ENCODE measurements around the gene SEL1L2.

DNA sequence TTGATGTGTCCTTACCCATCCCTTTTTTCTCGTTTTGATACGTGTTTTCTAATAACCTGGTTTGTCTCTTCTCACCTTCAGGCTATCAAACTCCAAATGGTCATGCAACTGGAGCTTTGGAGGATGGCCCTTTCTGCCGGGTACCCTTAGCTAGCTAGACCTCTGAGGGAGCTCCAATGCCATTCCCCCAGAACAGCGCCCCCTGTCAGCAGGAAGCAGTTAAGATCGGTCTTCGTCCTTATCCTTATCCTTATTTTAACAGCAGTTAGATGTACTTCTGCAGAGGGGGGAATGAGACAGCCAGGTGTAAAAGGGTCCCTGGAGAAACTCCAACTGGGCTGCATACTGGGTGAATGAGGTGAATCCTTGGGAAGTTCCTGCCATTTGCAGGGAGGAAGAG, 37.2 kb downstream of the SEL1L2 start:
- TF ChIP-seq POLR2A (IDR thresholded peaks at IDR 0.05): no peak
- TF ChIP-seq, protein P1, sequence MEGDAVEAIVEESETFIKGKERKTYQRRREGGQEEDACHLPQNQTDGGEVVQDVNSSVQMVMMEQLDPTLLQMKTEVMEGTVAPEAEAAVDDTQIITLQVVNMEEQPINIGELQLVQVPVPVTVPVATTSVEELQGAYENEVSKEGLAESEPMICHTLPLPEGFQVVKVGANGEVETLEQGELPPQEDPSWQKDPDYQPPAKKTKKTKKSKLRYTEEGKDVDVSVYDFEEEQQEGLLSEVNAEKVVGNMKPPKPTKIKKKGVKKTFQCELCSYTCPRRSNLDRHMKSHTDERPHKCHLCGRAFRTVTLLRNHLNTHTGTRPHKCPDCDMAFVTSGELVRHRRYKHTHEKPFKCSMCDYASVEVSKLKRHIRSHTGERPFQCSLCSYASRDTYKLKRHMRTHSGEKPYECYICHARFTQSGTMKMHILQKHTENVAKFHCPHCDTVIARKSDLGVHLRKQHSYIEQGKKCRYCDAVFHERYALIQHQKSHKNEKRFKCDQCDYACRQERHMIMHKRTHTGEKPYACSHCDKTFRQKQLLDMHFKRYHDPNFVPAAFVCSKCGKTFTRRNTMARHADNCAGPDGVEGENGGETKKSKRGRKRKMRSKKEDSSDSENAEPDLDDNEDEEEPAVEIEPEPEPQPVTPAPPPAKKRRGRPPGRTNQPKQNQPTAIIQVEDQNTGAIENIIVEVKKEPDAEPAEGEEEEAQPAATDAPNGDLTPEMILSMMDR (IDR thresholded peaks at IDR 0.05): no peak
